ENCODE measurements around the gene PLEKHO2.

DNA sequence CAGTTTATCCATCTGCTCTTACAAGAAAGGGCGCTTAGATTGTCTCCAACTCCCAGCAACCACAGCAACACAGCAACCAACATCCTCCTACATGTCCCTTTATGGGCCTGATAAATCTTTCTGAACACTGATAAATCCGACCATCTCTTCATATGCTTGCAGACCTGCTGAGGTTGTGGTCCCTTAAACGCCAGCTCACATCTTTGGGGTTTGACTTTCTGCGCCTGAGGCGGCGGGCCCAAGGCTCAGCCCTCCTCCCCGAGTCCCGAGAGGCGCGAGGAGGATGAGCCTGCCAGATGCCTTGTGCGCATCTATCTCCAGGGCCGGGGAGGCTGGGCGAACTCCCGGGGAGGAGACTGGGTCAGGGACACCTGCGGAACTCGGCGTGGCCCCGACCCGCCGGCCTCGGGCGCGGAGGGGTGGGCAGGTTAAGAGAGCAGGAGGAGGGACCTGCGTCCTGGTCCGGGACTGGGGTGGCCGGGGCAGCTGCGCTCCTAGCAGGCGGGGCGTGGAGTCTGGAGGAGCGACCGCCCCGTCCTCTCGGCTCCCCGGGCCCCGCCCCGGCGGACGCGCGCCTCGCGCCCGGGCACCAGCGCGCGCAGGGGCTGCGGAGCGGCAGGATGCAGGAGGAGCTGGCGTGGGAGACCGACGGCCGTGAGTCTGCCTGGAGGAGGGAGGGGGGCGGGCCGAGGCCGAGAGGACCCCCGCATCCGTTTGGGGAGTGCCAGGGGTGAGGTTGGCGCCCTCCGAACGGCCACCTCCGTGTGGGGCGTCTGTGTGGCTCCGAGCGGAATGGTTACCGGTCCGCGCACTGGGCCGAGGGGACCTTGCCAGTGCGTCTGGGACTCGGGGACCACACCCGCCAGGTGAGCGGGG, 69.8 kb downstream of the PLEKHO2 start, which contains the start of gene ANKDD1A:
- TF ChIP-seq, protein P1, sequence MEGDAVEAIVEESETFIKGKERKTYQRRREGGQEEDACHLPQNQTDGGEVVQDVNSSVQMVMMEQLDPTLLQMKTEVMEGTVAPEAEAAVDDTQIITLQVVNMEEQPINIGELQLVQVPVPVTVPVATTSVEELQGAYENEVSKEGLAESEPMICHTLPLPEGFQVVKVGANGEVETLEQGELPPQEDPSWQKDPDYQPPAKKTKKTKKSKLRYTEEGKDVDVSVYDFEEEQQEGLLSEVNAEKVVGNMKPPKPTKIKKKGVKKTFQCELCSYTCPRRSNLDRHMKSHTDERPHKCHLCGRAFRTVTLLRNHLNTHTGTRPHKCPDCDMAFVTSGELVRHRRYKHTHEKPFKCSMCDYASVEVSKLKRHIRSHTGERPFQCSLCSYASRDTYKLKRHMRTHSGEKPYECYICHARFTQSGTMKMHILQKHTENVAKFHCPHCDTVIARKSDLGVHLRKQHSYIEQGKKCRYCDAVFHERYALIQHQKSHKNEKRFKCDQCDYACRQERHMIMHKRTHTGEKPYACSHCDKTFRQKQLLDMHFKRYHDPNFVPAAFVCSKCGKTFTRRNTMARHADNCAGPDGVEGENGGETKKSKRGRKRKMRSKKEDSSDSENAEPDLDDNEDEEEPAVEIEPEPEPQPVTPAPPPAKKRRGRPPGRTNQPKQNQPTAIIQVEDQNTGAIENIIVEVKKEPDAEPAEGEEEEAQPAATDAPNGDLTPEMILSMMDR (IDR thresholded peaks at IDR 0.05; ENCODE audit: low read depth, low read length, poor library complexity, severe bottlenecking), result no peak
- peak; percentile 59; the same call in 1 of the 2 replicates for TF ChIP-seq EZH2phosphoT487 (IDR thresholded peaks at IDR 0.05; ENCODE audit: borderline replicate concordance, low read length)
